Chondrocyte (in vitro differentiated cells): Measurements from ENCODE around the gene IGF1R. TPM values are rescaled to one million over a fixed set of nuclear protein-coding genes. Genes with fewer than 3 reads are reported as not detected.
"Not testable (repeated sequence)": the region's sequence is repeated elsewhere in the genome, so short reads cannot be mapped to it uniquely, and the experiment has no call there.

Experiments used
- DNase-seq: peaks from one replicate; pipeline ENCODE4 v3.0.0; 2021; ENCODE audit warnings: mixed read lengths, low spot score
- H3K27ac Mint-ChIP-seq: one replicate; pipeline ENCODE4 v1.8.0; 2021; ENCODE audit warnings: mild to moderate bottlenecking, moderate library complexity, mixed read lengths; ENCODE audit not compliant: unreplicated experiment
- H3K27me3 Mint-ChIP-seq: 2 replicates; pipeline ENCODE4 v1.8.0; 2021; ENCODE audit warnings: low read depth, mixed read lengths
- H3K36me3 Mint-ChIP-seq: 2 replicates; pipeline ENCODE4 v1.8.0; 2021; ENCODE audit warnings: low read depth, mixed read lengths
- H3K4me1 Mint-ChIP-seq: 2 replicates; pipeline ENCODE4 v1.8.0; 2021; ENCODE audit warnings: low read depth, mild to moderate bottlenecking, mixed read lengths
- H3K4me3 Mint-ChIP-seq: one replicate; pipeline ENCODE4 v1.8.0; 2021; ENCODE audit warnings: mild to moderate bottlenecking, moderate library complexity, mixed read lengths; ENCODE audit not compliant: unreplicated experiment
- H3K9me3 Mint-ChIP-seq: 2 replicates; pipeline ENCODE4 v1.8.0; 2021; ENCODE audit warnings: low read depth, mixed read lengths
- CTCF ChIP-seq: fragments of 200-600 bp; sonication (generic); IDR thresholded peaks from 2 replicates; pipeline ENCODE4 v1.5.0; 2021; ENCODE audit warnings: antibody characterized with exemption, mild to moderate bottlenecking, moderate library complexity
- total RNA-seq: library from RNA; stranded (reverse); gene quantifications from 3 replicates; pipeline ENCODE4 v1.2.1, GENCODE V29; 2021

The IGF1R gene
- total RNA-seq, 1 donor from 2014 or later, result 119 TPM

GRCh38 chr15:98998279-98998678 lies 349.9 kb downstream of the IGF1R start:
- Mint-ChIP-seq H3K4me3 (no peak overlapping the region), H3K9me3 (peaks cover 14% of the 10 kb centered on the region), H3K27me3 (no peaks in the 10 kb centered on the region), H3K4me1 (peaks cover under 1% of the 10 kb centered on the region), H3K36me3 (no peaks in the 10 kb centered on the region), H3K27ac (no peak overlapping the region)
- DNase-seq, result no peak
- no peak for TF ChIP-seq CTCF

- peaks cover 14% of the 10 kb centered on the region for H3K9me3 Mint-ChIP-seq
- TF ChIP-seq CTCF, result no peak
- peaks cover 3% of the 10 kb centered on the region for H3K4me1 Mint-ChIP-seq
- DNase-seq, result no peak
- no peaks in the 10 kb centered on the region for H3K36me3 Mint-ChIP-seq
- H3K4me3 Mint-ChIP-seq, result no peak overlapping the region
- no peaks in the 10 kb centered on the region for H3K27me3 Mint-ChIP-seq
- no peak overlapping the region for H3K27ac Mint-ChIP-seq
These were observed 350.9 kb downstream of the IGF1R start for GRCh38 chr15:98999233-98999632.

GRCh38 chr15:99002226-99002625 lies 353.9 kb downstream of the IGF1R start:
- H3K27ac Mint-ChIP-seq, result no peak overlapping the region
- H3K4me1 Mint-ChIP-seq, result peaks cover 7% of the 10 kb centered on the region
- H3K36me3 Mint-ChIP-seq, result no peaks in the 10 kb centered on the region
- H3K4me3 Mint-ChIP-seq, result no peak overlapping the region
- H3K27me3 Mint-ChIP-seq, result no peaks in the 10 kb centered on the region
- no peak for DNase-seq
- peaks cover 5% of the 10 kb centered on the region for H3K9me3 Mint-ChIP-seq
- TF ChIP-seq CTCF, result no peak

DNA sequence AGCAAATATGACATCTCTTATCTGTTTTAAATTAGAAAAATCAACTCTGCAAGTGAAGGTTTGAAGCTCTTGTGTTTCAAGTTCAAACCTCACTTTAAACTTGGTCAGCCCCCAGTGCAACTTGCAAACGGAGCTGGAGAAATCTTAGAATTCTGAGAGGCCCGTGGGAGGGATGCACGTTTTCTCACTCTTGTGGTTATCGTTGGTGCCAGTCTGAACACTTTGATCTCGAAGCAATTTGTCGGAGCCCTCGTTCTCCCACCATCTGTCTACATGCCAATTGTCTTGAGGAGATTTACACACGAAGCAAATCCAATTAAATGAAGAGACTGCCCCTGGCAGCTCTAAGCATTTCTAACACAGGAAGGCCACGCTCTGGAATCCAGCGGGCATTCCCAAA lies 355.0 kb downstream of the IGF1R start:
- not testable (repeated sequence) for DNase-seq, H3K4me3 Mint-ChIP-seq, H3K27ac Mint-ChIP-seq

GRCh38 chr15:99004998-99005974 lies 356.9 kb downstream of the IGF1R start:
- not testable (repeated sequence) for H3K27ac Mint-ChIP-seq, DNase-seq, H3K27me3 Mint-ChIP-seq, H3K4me3 Mint-ChIP-seq, H3K9me3 Mint-ChIP-seq, H3K36me3 Mint-ChIP-seq
- H3K4me1 Mint-ChIP-seq, result peaks cover 23% of the 10 kb centered on the region

More for the DNA sequence above, 355.0 kb downstream of the IGF1R start:
- not testable (repeated sequence) for H3K36me3 Mint-ChIP-seq, H3K4me1 Mint-ChIP-seq, H3K27me3 Mint-ChIP-seq, H3K9me3 Mint-ChIP-seq

- H3K27me3 Mint-ChIP-seq, result no peaks in the 10 kb centered on the region
- TF ChIP-seq CTCF, result no peak
- peaks cover 32% of the 10 kb centered on the region for H3K4me1 Mint-ChIP-seq
- DNase-seq, result no peak
- no peaks in the 10 kb centered on the region for H3K36me3 Mint-ChIP-seq
- H3K9me3 Mint-ChIP-seq, result no peaks in the 10 kb centered on the region
- no peak overlapping the region for H3K4me3 Mint-ChIP-seq
- H3K27ac Mint-ChIP-seq, result no peak overlapping the region
These were observed 357.8 kb downstream of the IGF1R start for GRCh38 chr15:99006146-99006545.
